OCI-LY1 (cell line): ENCODE measurements around the gene APBA3.

Source experiments
- H2AFZ ChIP-seq: fragments of 200-600 bp; sonication (generic), shearing (Covaris generic); 2 replicates; pipeline ENCODE4 v1.6.0; 2014; ENCODE audit warnings: antibody characterized with exemption, mild to moderate bottlenecking, low read length
- H3F3A ChIP-seq: fragments of 200-600 bp; sonication (generic), shearing (Covaris generic); 2 replicates; pipeline ENCODE4 v1.6.0; 2014; ENCODE audit warnings: mild to moderate bottlenecking, antibody characterized with exemption, low read length, moderate library complexity; ENCODE audit not compliant: insufficient read depth
- H3K27ac ChIP-seq: fragments of 200-600 bp; sonication (generic); 2 replicates; pipeline ENCODE4 v1.5.1; 2014; ENCODE audit warnings: low read length, mixed run types, mild to moderate bottlenecking, low read depth; ENCODE audit not compliant: poor library complexity, severe bottlenecking
- H3K27me3 ChIP-seq: fragments of 200-600 bp; sonication (generic); 2 replicates; pipeline ENCODE4 v1.6.0; 2014; ENCODE audit warnings: antibody characterized with exemption, mild to moderate bottlenecking, low read length, moderate library complexity; ENCODE audit not compliant: insufficient read depth
- H3K36me3 ChIP-seq: fragments of 200-600 bp; sonication (generic); 2 replicates; pipeline ENCODE4 v1.6.1; 2014; ENCODE audit warnings: mild to moderate bottlenecking, antibody characterized with exemption, low read length, moderate library complexity, mixed read lengths; ENCODE audit not compliant: insufficient read depth
- H3K4me1 ChIP-seq: fragments of 200-600 bp; sonication (generic); 2 replicates; pipeline ENCODE4 v1.5.1; 2014; ENCODE audit warnings: mild to moderate bottlenecking, low read length, moderate library complexity; ENCODE audit not compliant: insufficient read depth, severe bottlenecking
- H3K4me2 ChIP-seq: fragments of 200-600 bp; sonication (generic), shearing (Covaris generic); 2 replicates; pipeline ENCODE4 v1.6.1; 2014; ENCODE audit warnings: low read length
- H3K4me3 ChIP-seq: fragments of 200-600 bp; sonication (generic); 2 replicates; pipeline ENCODE4 v1.5.1; 2014; ENCODE audit warnings: low read length, low read depth, mild to moderate bottlenecking, mixed read lengths; ENCODE audit not compliant: poor library complexity, severe bottlenecking
- H3K79me2 ChIP-seq: fragments of 200-600 bp; shearing (Covaris generic); 2 replicates; pipeline ENCODE4 v1.6.1; 2016; ENCODE audit warnings: mixed run types, low read length, mixed read lengths; ENCODE audit not compliant: insufficient read depth
- H3K9ac ChIP-seq: fragments of 200-600 bp; sonication (generic), shearing (Covaris generic); 2 replicates; pipeline ENCODE4 v1.6.1; 2014; ENCODE audit warnings: mild to moderate bottlenecking, low read length, mixed read lengths
- H3K9me2 ChIP-seq: fragments of 200-600 bp; sonication (generic), shearing (Covaris generic); 2 replicates; pipeline ENCODE4 v1.6.1; 2014; ENCODE audit warnings: low read depth, mild to moderate bottlenecking, low read length, mixed read lengths
- H3K9me3 ChIP-seq: fragments of 200-600 bp; shearing (Covaris generic); 2 replicates; pipeline ENCODE4 v1.6.1; 2014; ENCODE audit warnings: low read length, mixed read lengths
- H4K20me1 ChIP-seq: fragments of 200-600 bp; sonication (generic), shearing (Covaris generic); 2 replicates; pipeline ENCODE4 v1.6.0; 2016; ENCODE audit warnings: mild to moderate bottlenecking, low read length; ENCODE audit not compliant: insufficient read depth
- CTCF ChIP-seq: fragments of 200-600 bp; sonication (generic), shearing (Covaris generic); IDR thresholded peaks from 2 replicates; pipeline ENCODE4 v1.5.1; 2017; ENCODE audit warnings: mild to moderate bottlenecking, antibody characterized with exemption, low read length, moderate library complexity, mixed read lengths
- EZH2 ChIP-seq: fragments of 200-600 bp; sonication (generic), shearing (Covaris generic); IDR thresholded peaks from 2 replicates; pipeline ENCODE4 v1.8.0; 2017; ENCODE audit warnings: borderline replicate concordance, mixed run types, mild to moderate bottlenecking, antibody characterized with exemption, low read length, moderate library complexity, mixed read lengths

Gene APBA3

GRCh38 chr19:3701200-3701599 is 60.3 kb downstream of the APBA3 start:
- no peaks in the 10 kb centered on the region for H3K9me2 ChIP-seq
- TF ChIP-seq CTCF (no peak), EZH2 (no peak)
- H3K9ac ChIP-seq = no peak overlapping the region
- H3K4me2 ChIP-seq = no peak overlapping the region
- no peaks in the 10 kb centered on the region for H3K36me3 ChIP-seq
- no peaks in the 10 kb centered on the region for H4K20me1 ChIP-seq
- no peaks in the 10 kb centered on the region for H3K9me3 ChIP-seq
- no peak overlapping the region for H3K27ac ChIP-seq
- H2AFZ ChIP-seq = no peak overlapping the region
- no peak overlapping the region for H3K4me3 ChIP-seq
- H3K4me1 ChIP-seq = peaks cover 10% of the 10 kb centered on the region
- no peaks in the 10 kb centered on the region for H3F3A ChIP-seq
- no peaks in the 10 kb centered on the region for H3K79me2 ChIP-seq
- H3K27me3 ChIP-seq = peaks cover 9% of the 10 kb centered on the region; the same call in 1 of the 2 replicates
